Measurements from ENCODE around the gene VCPKMT.

The VCPKMT gene

DNA sequence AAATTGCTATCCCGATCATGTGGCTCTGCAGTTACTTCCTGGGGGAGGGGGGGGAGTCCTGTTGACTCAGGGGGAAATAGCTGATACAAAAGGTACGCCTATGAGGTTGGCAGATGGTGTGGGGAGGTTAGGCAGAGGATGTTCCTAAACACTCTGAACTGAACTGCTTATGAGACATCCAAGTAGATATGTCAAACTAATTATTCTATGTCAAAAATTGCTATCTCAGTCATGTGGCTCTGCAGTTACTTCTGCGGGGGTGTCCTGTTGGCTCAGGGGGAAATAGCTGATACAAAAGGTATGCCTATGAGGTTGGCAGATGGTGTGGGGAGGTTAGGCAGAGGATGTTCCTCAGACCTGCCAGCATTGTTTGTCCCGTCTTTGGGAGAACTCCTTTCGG lies 5.1 kb upstream of the VCPKMT start:
- TF ChIP-seq, protein P1, sequence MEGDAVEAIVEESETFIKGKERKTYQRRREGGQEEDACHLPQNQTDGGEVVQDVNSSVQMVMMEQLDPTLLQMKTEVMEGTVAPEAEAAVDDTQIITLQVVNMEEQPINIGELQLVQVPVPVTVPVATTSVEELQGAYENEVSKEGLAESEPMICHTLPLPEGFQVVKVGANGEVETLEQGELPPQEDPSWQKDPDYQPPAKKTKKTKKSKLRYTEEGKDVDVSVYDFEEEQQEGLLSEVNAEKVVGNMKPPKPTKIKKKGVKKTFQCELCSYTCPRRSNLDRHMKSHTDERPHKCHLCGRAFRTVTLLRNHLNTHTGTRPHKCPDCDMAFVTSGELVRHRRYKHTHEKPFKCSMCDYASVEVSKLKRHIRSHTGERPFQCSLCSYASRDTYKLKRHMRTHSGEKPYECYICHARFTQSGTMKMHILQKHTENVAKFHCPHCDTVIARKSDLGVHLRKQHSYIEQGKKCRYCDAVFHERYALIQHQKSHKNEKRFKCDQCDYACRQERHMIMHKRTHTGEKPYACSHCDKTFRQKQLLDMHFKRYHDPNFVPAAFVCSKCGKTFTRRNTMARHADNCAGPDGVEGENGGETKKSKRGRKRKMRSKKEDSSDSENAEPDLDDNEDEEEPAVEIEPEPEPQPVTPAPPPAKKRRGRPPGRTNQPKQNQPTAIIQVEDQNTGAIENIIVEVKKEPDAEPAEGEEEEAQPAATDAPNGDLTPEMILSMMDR (IDR thresholded peaks at IDR 0.05; ENCODE audit: borderline replicate concordance, insufficient read depth, low read depth, low read length), result no peak
- no peak overlapping the region for H3K4me3 ChIP-seq (ENCODE audit: low read depth, low read length)

DNA sequence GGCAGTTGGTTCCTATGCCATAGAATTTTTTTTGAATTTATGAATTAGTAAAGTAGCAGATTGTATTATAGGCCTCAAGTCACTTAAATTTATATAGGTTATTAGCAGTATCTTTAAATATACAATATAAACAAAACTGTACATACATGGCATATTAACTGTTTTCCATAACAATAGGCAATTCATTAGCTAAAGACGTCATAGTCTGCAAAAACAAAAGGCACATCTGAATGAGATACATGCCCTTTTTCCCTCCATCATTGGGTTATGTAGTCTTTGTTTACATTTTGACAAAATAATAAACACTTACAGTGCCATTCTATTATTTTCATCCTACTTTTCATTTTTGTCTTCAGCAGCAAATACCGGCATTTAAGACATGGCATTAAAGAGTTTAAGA lies 1.1 kb upstream of the VCPKMT start:
- TF ChIP-seq, protein P1 (IDR thresholded peaks at IDR 0.05; ENCODE audit: borderline replicate concordance, insufficient read depth, low read depth, low read length), result no peak
- no peak overlapping the region for H3K4me3 ChIP-seq (ENCODE audit: low read depth, low read length)

DNA sequence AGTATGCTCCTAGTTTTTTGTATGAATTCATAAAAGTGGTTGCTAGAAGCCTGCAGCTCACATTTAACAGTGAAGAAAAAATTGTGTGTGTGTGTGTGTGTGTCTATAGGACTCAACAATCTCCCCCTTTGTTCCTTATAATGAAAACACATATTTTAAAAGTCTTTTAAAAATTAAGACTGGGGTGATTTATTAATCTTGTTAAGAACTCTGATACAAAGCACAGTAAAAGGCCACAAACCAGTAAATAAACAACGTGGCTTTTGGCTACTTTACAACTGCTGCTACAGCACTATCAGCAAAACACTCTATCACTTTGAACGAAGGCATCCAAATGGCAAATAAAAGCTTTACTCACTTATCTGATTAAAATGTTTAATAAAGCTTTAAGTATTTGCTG lies 594 bp upstream of the VCPKMT start:
- no peak overlapping the region for H3K4me3 ChIP-seq (ENCODE audit: low read depth, low read length)
- TF ChIP-seq, protein P1 (IDR thresholded peaks at IDR 0.05; ENCODE audit: borderline replicate concordance, insufficient read depth, low read depth, low read length), result no peak

DNA sequence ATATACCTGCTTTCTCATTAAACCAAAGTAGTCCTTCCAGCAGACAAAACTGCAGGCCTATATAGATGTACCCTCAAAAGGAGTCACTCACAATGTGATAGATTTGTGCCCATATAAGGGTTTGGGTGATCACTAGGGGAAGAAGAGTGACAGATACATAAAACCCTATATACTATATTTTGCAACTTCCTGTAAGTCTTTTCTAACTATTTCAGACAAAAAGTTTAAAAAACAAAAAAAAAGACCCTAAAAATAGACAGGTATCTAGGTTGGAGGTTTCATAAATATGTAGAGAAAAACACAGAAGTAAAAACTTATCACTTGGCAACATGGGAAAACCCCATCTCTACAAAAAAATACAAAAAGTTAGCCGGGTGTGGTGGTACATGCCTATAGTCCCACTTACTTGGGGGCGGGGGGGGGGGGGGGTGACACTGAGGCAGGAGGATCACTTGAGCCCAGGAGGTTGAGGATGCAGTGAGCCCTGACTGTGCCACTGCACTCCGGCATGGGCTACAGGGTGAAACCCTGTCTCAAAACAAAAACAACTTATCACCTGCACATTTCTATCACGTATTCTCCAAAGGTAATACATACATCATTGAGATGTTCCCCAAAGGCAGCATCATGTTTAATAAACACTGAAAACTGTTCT lies 2.9 kb downstream of the VCPKMT start:
- TF ChIP-seq, protein P1 (IDR thresholded peaks at IDR 0.05; ENCODE audit: borderline replicate concordance, insufficient read depth, low read depth, low read length), result no peak
- no peak overlapping the region for H3K4me3 ChIP-seq (ENCODE audit: low read depth, low read length)

DNA sequence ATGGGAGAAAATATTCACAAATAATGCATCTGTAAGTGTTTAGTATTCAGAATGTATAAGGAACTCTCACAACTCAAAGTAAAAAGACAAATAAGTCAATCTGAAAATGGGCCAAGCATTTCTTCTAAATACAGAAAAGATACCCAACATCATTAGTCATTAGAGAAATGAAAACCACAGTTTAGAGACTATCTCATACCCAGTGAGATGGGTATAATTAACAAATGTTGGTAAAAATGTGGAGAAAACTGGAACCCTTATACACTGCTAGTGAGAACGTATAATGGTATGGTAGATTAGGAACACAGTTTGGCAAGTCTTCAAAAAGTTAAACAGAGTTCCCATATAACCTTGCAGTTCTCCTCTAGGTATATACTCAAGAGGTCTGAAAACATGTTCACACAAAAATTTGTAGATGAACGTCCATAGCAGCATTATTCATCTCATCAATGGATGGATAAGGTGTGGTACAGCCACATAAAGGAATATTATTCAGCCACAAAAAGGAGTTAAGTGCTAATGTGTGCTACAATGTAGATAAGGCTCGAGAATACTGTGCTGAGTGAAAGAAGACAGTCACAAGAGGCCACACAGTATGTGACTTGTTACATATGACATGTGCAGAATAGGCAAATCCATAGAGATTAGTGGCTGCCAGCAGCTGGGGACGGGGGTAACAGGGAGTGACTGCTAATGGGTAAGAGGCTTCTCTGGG lies 5.9 kb downstream of the VCPKMT start:
- H3K4me3 ChIP-seq (ENCODE audit: low read depth, low read length), result no peak overlapping the region
- TF ChIP-seq, protein P1 (IDR thresholded peaks at IDR 0.05; ENCODE audit: borderline replicate concordance, insufficient read depth, low read depth, low read length), result no peak

DNA sequence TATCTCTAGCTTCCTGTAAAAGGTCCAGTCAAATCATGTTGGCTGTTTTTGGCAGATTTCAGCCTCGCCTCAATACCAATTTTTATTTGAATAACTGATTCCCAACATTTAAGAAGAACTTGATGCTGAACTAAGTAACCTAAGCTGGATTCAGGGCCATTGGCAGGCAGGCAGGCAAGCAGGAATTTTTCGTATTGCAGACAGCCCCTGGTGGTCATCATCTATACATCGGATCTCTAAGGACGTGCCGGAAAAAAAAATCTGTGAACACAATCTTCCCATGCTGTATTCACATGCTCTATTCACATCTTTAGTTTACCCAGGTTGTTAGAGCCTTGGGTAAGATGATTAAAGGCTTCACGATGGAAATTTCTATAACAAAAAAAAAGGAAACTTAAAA lies 7.0 kb downstream of the VCPKMT start:
- TF ChIP-seq, protein P1 (IDR thresholded peaks at IDR 0.05; ENCODE audit: borderline replicate concordance, insufficient read depth, low read depth, low read length), result no peak
- no peak overlapping the region for H3K4me3 ChIP-seq (ENCODE audit: low read depth, low read length)

DNA sequence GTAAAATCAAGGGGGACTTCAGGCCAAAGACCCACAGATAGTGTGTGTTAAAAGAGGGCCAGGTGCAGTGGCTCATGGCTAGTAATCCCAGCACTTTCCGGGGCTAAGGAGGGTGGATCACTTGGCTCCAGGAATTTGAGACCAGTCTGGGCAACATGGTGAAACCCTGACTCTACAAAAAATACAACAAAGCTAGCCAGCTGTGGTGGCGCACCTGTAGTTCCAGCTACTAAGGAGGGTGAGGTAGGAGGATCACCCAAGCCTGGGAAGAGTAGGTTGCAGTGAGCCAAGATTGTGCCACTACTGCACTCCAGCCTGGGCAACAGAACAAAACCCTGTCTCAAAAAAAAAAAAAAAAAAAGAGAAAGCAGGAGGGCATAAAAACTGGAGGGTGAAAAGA lies 8.5 kb downstream of the VCPKMT start:
- no peak overlapping the region for H3K4me3 ChIP-seq (ENCODE audit: low read depth, low read length)
- TF ChIP-seq, protein P1 (IDR thresholded peaks at IDR 0.05; ENCODE audit: borderline replicate concordance, insufficient read depth, low read depth, low read length), result no peak

Data from GM12875 (cell line).